Activated T-cell treated with anti-CD3 and anti-CD28 coated beads, Interleukin-2, amount 50 U/mL, for 4 hours (primary cell): ENCODE measurements around the gene EFCAB11. TPM values are rescaled to one million over a fixed set of nuclear protein-coding genes. Genes with fewer than 3 reads are reported as not detected.

Source experiments
- ATAC-seq, 2 donors: fragments of 200-7000 bp; cut with Tn5 transposase; one replicate each; pipeline ENCODE4 v1.10.0; 2021
- DNase-seq: peaks from one replicate; pipeline ENCODE4 v3.0.0-alpha.2; 2020
- H3K27me3 Mint-ChIP-seq: one replicate; pipeline ENCODE4 v1.8.0; 2021; ENCODE audit warnings: low read depth, mixed read lengths
- H3K36me3 Mint-ChIP-seq: one replicate; pipeline ENCODE4 v1.8.0; 2022; ENCODE audit warnings: mixed read lengths; ENCODE audit not compliant: insufficient read depth
- H3K4me1 Mint-ChIP-seq: one replicate; pipeline ENCODE4 v1.8.0; 2021; ENCODE audit warnings: low read depth, mixed read lengths
- H3K4me3 Mint-ChIP-seq: one replicate; pipeline ENCODE4 v1.8.0; 2021; ENCODE audit warnings: mild to moderate bottlenecking, moderate library complexity, mixed read lengths
- H3K9me3 Mint-ChIP-seq: one replicate; pipeline ENCODE4 v1.8.0; 2021; ENCODE audit warnings: mixed read lengths
- total RNA-seq, 3 donors: library from RNA; stranded (reverse); gene quantifications; one replicate each; pipeline ENCODE4 v1.2.1, GENCODE V29; 2021

The EFCAB11 gene
- total RNA-seq, 3 donors from 2014 or later: 4.3 to 6.0 (median 5.2) TPM

GRCh38 chr14:89853936-89854693, 100.4 kb downstream of the EFCAB11 start:
- ATAC-seq: no peak
- Mint-ChIP-seq H3K36me3 (no peaks in the 10 kb centered on the region), H3K27me3 (no peaks in the 10 kb centered on the region)

GRCh38 chr14:89851106-89851505, 103.4 kb downstream of the EFCAB11 start:
- Mint-ChIP-seq H3K9me3 (peaks cover 8% of the 10 kb centered on the region), H3K4me1 (no peaks in the 10 kb centered on the region), H3K27me3 (no peaks in the 10 kb centered on the region), H3K4me3 (no peak overlapping the region), H3K36me3 (no peaks in the 10 kb centered on the region)
- DNase-seq (no peak), ATAC-seq (no peak)

More at GRCh38 chr14:89853936-89854693, 100.4 kb downstream of the EFCAB11 start:
- no peak overlapping the region for H3K4me3 Mint-ChIP-seq
- H3K4me1 Mint-ChIP-seq: no peaks in the 10 kb centered on the region
- H3K9me3 Mint-ChIP-seq: no peaks in the 10 kb centered on the region
- no peak for DNase-seq

GRCh38 chr14:89849931-89850330, 104.6 kb downstream of the EFCAB11 start:
- Mint-ChIP-seq H3K27me3 (no peaks in the 10 kb centered on the region), H3K4me3 (no peak overlapping the region), H3K9me3 (peaks cover 8% of the 10 kb centered on the region), H3K36me3 (no peaks in the 10 kb centered on the region), H3K4me1 (no peaks in the 10 kb centered on the region)
- no peak for ATAC-seq
- no peak for DNase-seq

GRCh38 chr14:89848165-89848564, 106.4 kb downstream of the EFCAB11 start:
- H3K4me3 Mint-ChIP-seq: no peak overlapping the region
- ATAC-seq: no peak
- no peaks in the 10 kb centered on the region for H3K27me3 Mint-ChIP-seq

GRCh38 chr14:89845346-89845745, 109.2 kb downstream of the EFCAB11 start:
- Mint-ChIP-seq H3K9me3 (peaks cover 8% of the 10 kb centered on the region), H3K4me3 (no peak overlapping the region), H3K36me3 (no peaks in the 10 kb centered on the region), H3K4me1 (no peaks in the 10 kb centered on the region), H3K27me3 (no peaks in the 10 kb centered on the region)
- no peak for DNase-seq
- ATAC-seq: no peak

More at GRCh38 chr14:89848165-89848564, 106.4 kb downstream of the EFCAB11 start:
- no peaks in the 10 kb centered on the region for H3K4me1 Mint-ChIP-seq
- H3K9me3 Mint-ChIP-seq: peaks cover 8% of the 10 kb centered on the region
- DNase-seq: no peak
- no peaks in the 10 kb centered on the region for H3K36me3 Mint-ChIP-seq

- Mint-ChIP-seq H3K36me3 (no peaks in the 10 kb centered on the region), H3K27me3 (no peaks in the 10 kb centered on the region), H3K4me1 (no peaks in the 10 kb centered on the region), H3K4me3 (no peak overlapping the region), H3K9me3 (peaks cover 8% of the 10 kb centered on the region)
- ATAC-seq (no peak), DNase-seq (no peak)
These were observed 110.0 kb downstream of the EFCAB11 start for GRCh38 chr14:89844508-89844907.

- H3K36me3 Mint-ChIP-seq: no peaks in the 10 kb centered on the region
- H3K4me1 Mint-ChIP-seq: no peaks in the 10 kb centered on the region
- ATAC-seq: no peak
- no peak for DNase-seq
- H3K9me3 Mint-ChIP-seq: peaks cover 13% of the 10 kb centered on the region
- H3K4me3 Mint-ChIP-seq: no peak overlapping the region
- H3K27me3 Mint-ChIP-seq: no peaks in the 10 kb centered on the region
These were observed 111.7 kb downstream of the EFCAB11 start for GRCh38 chr14:89842837-89843236.

- Mint-ChIP-seq H3K9me3 (peaks cover 9% of the 10 kb centered on the region), H3K4me1 (no peaks in the 10 kb centered on the region), H3K27me3 (no peaks in the 10 kb centered on the region), H3K4me3 (no peak overlapping the region), H3K36me3 (no peaks in the 10 kb centered on the region)
- ATAC-seq: no peak
- no peak for DNase-seq
These were observed 112.7 kb downstream of the EFCAB11 start for GRCh38 chr14:89841851-89842250.

- H3K9me3 Mint-ChIP-seq: peaks cover 5% of the 10 kb centered on the region
- H3K36me3 Mint-ChIP-seq: no peaks in the 10 kb centered on the region
- no peak for DNase-seq
- no peak overlapping the region for H3K4me3 Mint-ChIP-seq
- no peaks in the 10 kb centered on the region for H3K4me1 Mint-ChIP-seq
- no peaks in the 10 kb centered on the region for H3K27me3 Mint-ChIP-seq
- ATAC-seq: no peak
These were observed 117.6 kb downstream of the EFCAB11 start for GRCh38 chr14:89836830-89837469.

GRCh38 chr14:89833661-89834060, 120.9 kb downstream of the EFCAB11 start:
- ATAC-seq: no peak
- Mint-ChIP-seq H3K4me3 (no peak overlapping the region), H3K9me3 (peaks cover 5% of the 10 kb centered on the region), H3K36me3 (no peaks in the 10 kb centered on the region), H3K4me1 (no peaks in the 10 kb centered on the region), H3K27me3 (no peaks in the 10 kb centered on the region)
- no peak for DNase-seq

GRCh38 chr14:89833120-89833532, 121.4 kb downstream of the EFCAB11 start:
- H3K4me3 Mint-ChIP-seq: no peak overlapping the region
- ATAC-seq (no peak), DNase-seq (no peak)
- H3K36me3 Mint-ChIP-seq: no peaks in the 10 kb centered on the region
- H3K9me3 Mint-ChIP-seq: peaks cover 3% of the 10 kb centered on the region
- no peaks in the 10 kb centered on the region for H3K27me3 Mint-ChIP-seq
- no peaks in the 10 kb centered on the region for H3K4me1 Mint-ChIP-seq

GRCh38 chr14:89828471-89829165, 125.9 kb downstream of the EFCAB11 start:
- Mint-ChIP-seq H3K4me1 (no peaks in the 10 kb centered on the region), H3K27me3 (peaks cover 5% of the 10 kb centered on the region), H3K36me3 (peaks cover 3% of the 10 kb centered on the region), H3K4me3 (no peak overlapping the region), H3K9me3 (peaks cover 11% of the 10 kb centered on the region)
- DNase-seq (no peak), ATAC-seq (no peak)

GRCh38 chr14:89827265-89827664, 127.3 kb downstream of the EFCAB11 start:
- Mint-ChIP-seq H3K4me1 (no peaks in the 10 kb centered on the region), H3K27me3 (peaks cover 5% of the 10 kb centered on the region), H3K36me3 (peaks cover 5% of the 10 kb centered on the region), H3K4me3 (no peak overlapping the region), H3K9me3 (peaks cover 20% of the 10 kb centered on the region)
- DNase-seq: no peak
- ATAC-seq: no peak

- Mint-ChIP-seq H3K36me3 (peaks cover 5% of the 10 kb centered on the region), H3K4me3 (no peak overlapping the region), H3K9me3 (peaks cover 20% of the 10 kb centered on the region), H3K4me1 (no peaks in the 10 kb centered on the region), H3K27me3 (peaks cover 5% of the 10 kb centered on the region)
- no peak for ATAC-seq
- no peak for DNase-seq
These were observed 127.9 kb downstream of the EFCAB11 start for GRCh38 chr14:89826596-89826995.
